Kasumi-1 (cell line): ENCODE results near the gene JOSD2.

Experiments
- DNase-seq, 2 experiments: peaks; one replicate each; lab custom pipeline; 2025; lab: John Stamatoyannopoulos, UW

JOSD2 gene

DNA sequence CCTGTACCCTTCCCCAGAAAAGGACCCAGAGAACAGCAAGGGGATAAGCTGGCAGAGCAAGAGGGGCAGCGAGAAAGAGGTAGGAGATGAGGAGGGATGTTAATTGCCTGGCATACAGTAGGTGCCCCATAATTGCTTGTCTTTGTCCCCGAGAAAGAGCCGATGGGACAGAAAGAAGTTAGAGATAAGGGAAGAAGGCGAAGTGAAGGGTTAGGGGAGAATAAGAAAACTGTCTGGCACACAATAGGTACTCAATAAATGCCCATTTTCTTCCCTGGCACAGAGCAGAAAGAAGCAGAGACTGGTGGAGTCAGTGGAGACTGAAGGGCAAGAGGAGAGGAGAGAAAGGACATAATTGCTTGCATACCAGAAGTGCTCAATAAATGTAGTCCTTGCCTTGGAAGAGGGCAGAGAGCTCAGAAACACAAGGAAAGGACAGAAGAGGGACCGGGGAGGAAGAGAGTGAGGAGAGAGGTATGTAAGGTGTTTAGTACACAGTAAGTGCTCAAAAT is 15.9 kb downstream of the JOSD2 start:
- DNase-seq, result no peak

- DNase-seq, result no peak
These were observed 16.6 kb downstream of the JOSD2 start for GRCh38 chr19:50494186-50495019.

DNA sequence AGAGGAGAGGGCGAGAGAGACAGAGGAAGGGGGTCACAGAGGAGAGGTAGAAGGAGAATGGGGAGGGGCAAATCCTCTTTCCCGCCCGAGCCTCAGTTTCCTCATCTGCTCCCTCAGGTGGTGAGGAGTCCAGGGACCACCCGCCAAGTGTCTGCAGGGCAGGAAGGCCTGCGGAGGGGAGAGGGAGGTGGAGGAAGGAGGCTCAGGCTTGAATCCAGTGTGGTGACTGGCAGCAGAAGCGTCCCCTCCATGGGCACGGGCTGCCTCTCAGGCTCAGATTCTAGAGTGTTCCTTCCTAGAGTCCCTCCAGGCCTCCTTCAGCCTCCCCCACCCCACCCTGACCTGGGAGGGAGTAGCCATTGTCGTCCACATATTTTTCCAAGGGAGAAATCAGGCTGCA is 17.8 kb downstream of the JOSD2 start:
- DNase-seq, result no peak

- DNase-seq, result peak; percentile 61 to 76
These were observed 18.5 kb downstream of the JOSD2 start for GRCh38 chr19:50492303-50493052.

- no peak for DNase-seq
These were observed 20.0 kb downstream of the JOSD2 start for GRCh38 chr19:50490991-50491472.

- DNase-seq, result no peak
These were observed 20.6 kb downstream of the JOSD2 start for GRCh38 chr19:50490411-50490811.

- DNase-seq, result no peak
These were observed 21.5 kb downstream of the JOSD2 start for GRCh38 chr19:50489461-50490011.

GRCh38 chr19:50488389-50489194 is 22.4 kb downstream of the JOSD2 start:
- DNase-seq, result peak; percentile 6 to 9

DNA sequence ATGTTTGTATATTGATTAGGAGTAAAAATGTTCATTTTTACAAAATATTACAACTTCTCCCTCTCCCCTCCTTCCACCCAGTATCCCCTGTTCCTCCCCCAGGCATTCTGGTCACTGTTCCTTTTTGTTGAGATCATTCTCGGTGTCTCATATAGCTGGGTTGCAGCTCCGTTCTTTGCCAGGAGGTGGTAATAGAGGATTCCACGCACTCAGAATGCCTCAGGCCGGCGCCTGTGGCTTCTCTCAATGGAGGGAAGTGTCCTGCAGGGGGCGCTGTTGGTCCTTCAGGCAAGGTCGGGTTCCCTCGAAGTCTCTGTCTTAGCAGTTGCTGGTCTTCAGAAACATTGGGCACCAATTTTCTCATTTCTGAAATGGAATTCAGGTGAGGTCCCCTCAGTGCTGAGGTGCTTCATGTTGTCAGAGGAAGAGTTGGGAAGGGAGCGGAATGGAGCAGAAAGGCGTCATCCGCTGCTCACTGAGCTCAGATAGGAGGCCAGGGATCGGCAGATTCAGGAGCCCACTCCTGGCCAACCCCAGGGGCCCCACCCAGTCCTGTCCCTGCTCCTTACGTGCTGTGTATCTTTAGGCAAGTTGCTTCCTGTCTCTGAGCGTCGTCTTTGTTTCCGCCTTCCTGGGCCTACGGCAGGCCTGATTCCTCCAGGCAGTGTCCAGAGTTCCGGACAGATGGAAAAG is 24.0 kb downstream of the JOSD2 start:
- peak; percentile 37 to 46 for DNase-seq

DNA sequence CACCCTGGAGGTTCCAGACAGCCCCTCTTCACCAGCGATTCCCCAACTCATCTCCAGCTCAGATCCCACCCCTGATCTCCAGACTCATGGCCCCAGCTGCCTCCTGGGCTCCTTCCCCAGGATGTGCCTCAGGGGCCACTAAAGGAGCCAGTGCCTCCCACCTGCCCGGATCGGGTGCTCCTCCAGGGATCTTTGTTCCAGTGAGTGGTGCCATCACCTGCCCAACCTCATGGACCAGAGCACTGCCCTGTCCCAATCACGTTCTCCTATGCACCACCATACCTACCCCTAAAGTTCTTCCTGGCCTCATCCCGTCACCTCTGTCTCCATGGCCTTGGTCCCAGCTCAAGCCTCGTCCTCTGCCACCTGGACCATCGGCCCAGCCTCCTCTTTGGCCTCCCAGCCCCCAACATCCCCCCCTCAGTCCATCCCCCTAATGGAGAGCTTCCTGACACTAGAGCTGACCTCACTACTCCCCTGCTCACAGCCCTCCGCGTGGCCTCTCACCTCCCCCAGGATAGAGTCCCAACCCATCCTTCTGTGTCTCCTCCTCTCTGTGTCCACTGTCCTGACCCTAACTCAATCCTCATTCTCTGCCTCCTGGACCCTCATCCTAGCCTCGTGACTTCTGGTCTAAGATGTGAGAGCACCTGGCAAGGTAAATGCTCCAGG is 25.6 kb downstream of the JOSD2 start:
- DNase-seq, result no peak

DNA sequence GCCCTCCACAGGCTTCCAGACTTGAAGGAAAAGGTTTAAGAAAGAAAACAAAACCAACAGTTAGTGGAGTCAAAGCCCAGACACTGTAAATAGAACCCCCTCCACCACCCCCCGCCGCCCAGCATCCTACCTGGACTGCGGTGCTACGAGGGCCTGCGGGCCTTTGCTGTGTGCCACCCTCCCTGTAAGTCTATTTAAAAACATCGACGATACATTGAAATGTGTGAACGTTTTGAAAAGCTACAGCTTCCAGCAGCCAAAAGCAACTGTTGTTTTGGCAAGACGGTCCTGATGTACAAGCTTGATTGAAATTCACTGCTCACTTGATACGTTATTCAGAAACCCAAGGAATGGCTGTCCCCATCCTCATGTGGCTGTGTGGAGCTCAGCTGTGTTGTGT is 28.1 kb downstream of the JOSD2 start:
- DNase-seq, result no peak

DNA sequence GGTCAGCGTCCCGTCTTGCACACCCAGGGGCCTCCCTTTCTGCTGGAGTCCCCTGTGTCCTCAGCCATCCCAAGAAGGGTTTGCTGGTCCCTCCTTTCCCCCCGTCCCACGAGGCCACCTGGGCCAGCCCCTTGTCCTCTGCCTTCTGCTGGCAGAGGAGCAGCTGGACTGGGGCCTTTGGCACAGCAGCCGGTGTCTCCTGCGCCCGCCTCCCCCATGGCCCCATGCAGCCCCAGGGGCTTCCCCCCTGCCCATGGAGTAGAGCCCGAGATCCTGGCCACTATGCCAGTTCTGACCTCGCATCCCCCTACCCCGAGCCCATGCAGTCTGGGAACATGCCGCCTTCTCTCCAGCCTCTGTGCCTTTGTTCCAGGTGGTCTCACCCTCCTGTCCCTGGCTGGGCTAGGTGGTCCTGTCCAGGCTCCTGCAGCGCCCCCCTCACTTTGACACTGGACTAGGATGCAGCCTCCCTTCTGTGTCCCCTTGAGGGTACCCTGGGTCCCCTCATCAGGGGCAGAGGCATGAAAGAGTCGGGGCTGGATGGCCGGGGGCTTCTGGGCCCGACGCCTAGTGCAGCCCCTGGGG is 28.6 kb downstream of the JOSD2 start:
- DNase-seq, result no peak

DNA sequence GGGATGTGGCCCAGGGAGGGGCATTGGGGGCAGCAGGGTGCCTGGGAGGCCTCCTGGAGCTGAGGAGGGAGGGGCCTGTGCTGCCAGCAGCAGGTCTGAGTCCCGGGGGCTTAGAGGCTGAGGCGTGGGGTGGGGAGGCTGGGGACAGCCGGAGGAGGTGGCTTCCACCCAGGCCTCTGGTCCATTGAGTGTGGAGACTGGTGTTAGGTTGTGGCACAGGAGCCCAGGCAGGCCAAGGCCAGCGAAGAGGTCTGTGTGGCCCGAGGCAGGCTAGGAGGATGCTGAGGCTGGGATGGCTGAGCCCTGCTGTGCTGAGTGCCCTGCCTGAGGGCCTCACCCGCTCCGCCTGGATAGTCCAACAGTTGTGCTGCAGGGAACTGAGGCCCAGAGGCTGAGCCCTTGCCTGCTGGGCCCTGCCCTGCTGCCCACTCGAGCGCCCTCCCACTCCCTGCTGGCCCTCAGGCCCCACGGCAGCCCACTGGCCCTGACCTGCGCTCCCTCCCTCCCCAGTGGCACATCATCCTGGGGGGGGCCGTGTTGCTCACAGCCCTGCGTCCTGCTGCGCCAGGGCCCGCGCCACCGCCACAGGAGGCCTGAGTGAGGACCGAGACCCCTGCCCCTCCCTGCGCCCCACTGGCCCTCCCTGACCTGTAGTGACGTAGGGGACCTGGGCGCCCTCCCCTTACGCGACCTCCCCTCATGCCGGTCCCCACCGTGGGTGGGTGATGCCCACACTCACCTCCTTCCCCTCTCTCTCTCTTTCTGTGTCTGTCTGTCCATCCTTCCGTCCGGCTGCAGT is 29.4 kb downstream of the JOSD2 start:
- DNase-seq, result no peak

DNA sequence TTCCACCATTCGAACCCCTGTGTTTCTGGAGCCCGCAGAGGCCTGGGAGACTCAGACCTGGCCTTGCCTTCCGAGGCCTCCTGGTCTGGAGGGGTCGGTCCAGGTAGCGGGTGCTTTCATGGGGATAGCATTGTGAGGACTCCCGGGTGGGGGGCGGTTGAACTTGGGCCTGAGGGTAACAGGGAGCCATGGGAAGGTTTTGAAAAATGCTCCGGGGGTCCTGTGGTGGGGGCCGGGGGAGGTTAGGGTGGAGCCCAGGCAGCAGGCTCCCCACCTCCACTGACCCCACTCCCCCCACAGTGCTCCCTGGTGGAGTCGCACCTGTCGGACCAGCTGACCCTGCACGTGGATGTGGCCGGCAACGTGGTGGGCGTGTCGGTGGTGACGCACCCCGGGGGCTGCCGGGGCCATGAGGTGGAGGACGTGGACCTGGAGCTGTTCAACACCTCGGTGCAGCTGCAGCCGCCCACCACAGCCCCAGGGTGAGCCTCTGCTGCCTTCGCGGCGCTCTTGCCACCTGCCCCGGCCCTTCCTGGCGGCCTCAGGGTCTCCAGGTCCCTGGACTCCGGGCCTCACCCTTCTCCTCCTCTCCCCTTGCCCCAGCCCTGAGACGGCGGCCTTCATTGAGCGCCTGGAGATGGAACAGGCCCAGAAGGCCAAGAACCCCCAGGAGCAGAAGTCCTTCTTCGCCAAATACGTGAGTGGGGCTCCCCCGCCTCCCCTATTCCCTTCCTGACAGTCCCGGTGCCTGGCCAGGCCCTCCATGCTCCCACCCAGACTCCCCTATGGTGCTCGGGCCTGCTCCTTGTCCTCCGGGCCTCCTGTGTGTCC is 30.5 kb downstream of the JOSD2 start:
- DNase-seq, result no peak

GRCh38 chr19:50479761-50480251 is 31.2 kb downstream of the JOSD2 start:
- DNase-seq, result no peak

DNA sequence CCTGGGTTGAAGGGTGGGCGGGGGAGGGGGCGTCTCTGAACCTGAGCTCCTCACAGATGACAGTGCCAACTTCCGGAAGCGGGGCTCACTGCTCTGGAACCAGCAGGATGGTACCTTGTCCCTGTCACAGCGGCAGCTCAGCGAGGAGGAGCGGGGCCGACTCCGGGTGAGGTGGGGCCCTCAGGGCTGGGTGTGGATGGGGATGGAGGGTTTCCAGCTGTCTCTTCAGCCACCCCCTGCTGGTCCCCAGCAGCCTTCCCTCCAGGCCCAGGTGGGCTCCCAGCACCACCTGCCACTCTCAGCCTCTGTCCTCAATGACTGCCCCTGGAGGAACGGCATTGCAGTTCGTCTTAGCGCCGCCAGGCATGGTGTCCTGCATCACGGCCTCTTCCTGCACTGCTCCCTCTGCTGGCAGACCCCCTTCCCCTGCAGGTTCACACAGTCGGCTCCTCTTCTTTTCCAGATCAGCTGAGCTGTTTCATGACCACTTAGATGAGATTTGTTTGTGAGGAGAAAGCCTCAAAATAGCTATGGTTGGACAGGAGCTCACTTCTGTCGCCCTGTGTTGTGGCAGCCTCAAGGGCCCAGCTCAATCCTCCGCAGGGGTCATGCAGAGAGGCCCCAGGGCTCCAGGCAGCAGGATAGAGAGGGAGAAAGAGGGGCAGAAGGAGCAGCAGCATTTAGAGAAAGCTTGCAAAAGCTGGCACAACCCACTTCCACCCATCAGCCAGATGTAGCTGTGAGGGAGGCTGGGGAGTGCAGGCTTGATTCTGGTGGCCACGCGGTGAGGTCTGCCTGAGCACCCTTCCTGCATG is 31.9 kb downstream of the JOSD2 start:
- peak in 1 of 2 experiments; percentile 20 for DNase-seq

GRCh38 chr19:50477751-50478515 is 33.1 kb downstream of the JOSD2 start:
- DNase-seq, result no peak
